ENCODE data around the gene MEIS1. TPM values are rescaled to one million over a fixed set of nuclear protein-coding genes. Genes with fewer than 3 reads are reported as not detected.

Gene MEIS1
- total RNA-seq, 1 experiment from 2014 or later = 0.66 TPM

GRCh38 chr2:66431274-66431642 is 3.7 kb upstream of the MEIS1 start:
- Histone ChIP-seq H3K23ac (ENCODE audit: insufficient read length, low read depth, low read length) (no peak overlapping the region), H2BK20ac (ENCODE audit: low read depth, low read length, poor library complexity, severe bottlenecking) (no peak overlapping the region), H4K5ac (ENCODE audit: insufficient read length, low read depth, low read length) (no peak overlapping the region), H3K4ac (ENCODE audit: low read depth, low read length) (no peak overlapping the region), H3K27ac (ENCODE audit: insufficient read length, low read depth, low read length) (no peak overlapping the region), H3K4me2 (ENCODE audit: insufficient read depth, insufficient read length, low read length) (no peak overlapping the region), H2BK120ac (ENCODE audit: low read depth, low read length, poor library complexity, severe bottlenecking) (no peak overlapping the region), H2BK15ac (ENCODE audit: low read depth, low read length) (no peak overlapping the region), H3K56ac (ENCODE audit: insufficient read length, low read depth, low read length) (no peak overlapping the region), H3K23me2 (ENCODE audit: insufficient read length, low read depth, low read length, poor library complexity, severe bottlenecking) (peaks cover 37% of the 10 kb centered on the region), H3K79me1 (ENCODE audit: insufficient read depth, low read depth, low read length, poor library complexity, severe bottlenecking) (no peaks in the 10 kb centered on the region), H2BK5ac (ENCODE audit: insufficient read length, low read length) (no peak overlapping the region), H3K79me2 (ENCODE audit: insufficient read depth, low read length) (no peaks in the 10 kb centered on the region), H3K18ac (ENCODE audit: insufficient read length, low read depth, low read length) (no peak overlapping the region), H3K27me3 (ENCODE audit: insufficient read depth, low read length) (peaks cover 70% of the 10 kb centered on the region), H4K8ac (replicated peaks; ENCODE audit: insufficient read length, low read depth, low read length) (no peak overlapping the region), H3T11ph (ENCODE audit: low read length) (no peak overlapping the region), H3K9ac (ENCODE audit: extremely low read depth, insufficient read length, low read length) (no peak overlapping the region), H3K9me3 (ENCODE audit: control insufficient read depth, low read depth, low read length) (no peaks in the 10 kb centered on the region), H2AK5ac (ENCODE audit: insufficient read length, low read length) (no peak overlapping the region), H3K14ac (ENCODE audit: insufficient read depth, low read length) (no peak overlapping the region), H4K20me1 (ENCODE audit: control insufficient read depth, insufficient read depth, insufficient read length) (no peaks in the 10 kb centered on the region), H4K91ac (ENCODE audit: insufficient read length, low read depth, low read length) (no peak overlapping the region), H3K4me1 (ENCODE audit: insufficient read depth, low read length) (no peaks in the 10 kb centered on the region), H2AFZ (ENCODE audit: low read length) (no peak overlapping the region), H2BK12ac (ENCODE audit: insufficient read length, low read depth, low read length) (no peak overlapping the region)
- Mint-ChIP-seq H3K36me3 (ENCODE audit: insufficient read depth in 1 of 3, low read depth in 3 of 3) (no peaks in the 10 kb centered on the region; a peak in 1 of 7 replicates), H3K9me3 (peaks cover 0 to 5% of the 10 kb centered on the region in 2 experiments; a peak in 3 of 5 replicates), H3K4me3 (no peak overlapping the region), H3K4me1 (peaks cover 36 to 50% of the 10 kb centered on the region in 2 experiments), H3K27ac (no peak overlapping the region), H3K27me3 (ENCODE audit: low read depth) (peaks cover 99% of the 10 kb centered on the region)
- no peak for TF ChIP-seq CTCF (conservative IDR thresholded peaks at IDR 0.05)
- DNase-seq = no peak

Data from H9 (cell line).